HT-29 (cell line): ENCODE measurements around the gene URAD. TPM values are rescaled to one million over a fixed set of nuclear protein-coding genes. Genes with fewer than 3 reads are reported as not detected.
"Not testable (repeated sequence)": the region's sequence is repeated elsewhere in the genome, so short reads cannot be mapped to it uniquely, and the experiment has no call there.

Source experiments
- DNase-seq: peaks from one replicate; pipeline ENCODE4 v3.0.0-alpha.2; 2015; ENCODE audit warnings: low spot score
- total RNA-seq: library from RNA; depleted of rRNA; stranded (reverse); fragments of >200 nt; shearing (Covaris generic); gene quantifications from 2 replicates; pipeline ENCODE4 v1.2.3, GENCODE V29; 2014; rRNA removed

URAD gene, protein sequence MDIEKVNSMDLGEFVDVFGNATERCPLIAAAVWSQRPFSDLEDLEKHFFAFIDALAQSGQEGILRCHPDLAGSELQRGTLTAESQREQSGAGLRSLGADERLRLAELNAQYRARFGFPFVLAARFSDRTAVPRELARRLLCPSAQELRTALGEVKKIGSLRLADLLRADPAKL
- total RNA-seq, result not detected in 2 replicates

DNA sequence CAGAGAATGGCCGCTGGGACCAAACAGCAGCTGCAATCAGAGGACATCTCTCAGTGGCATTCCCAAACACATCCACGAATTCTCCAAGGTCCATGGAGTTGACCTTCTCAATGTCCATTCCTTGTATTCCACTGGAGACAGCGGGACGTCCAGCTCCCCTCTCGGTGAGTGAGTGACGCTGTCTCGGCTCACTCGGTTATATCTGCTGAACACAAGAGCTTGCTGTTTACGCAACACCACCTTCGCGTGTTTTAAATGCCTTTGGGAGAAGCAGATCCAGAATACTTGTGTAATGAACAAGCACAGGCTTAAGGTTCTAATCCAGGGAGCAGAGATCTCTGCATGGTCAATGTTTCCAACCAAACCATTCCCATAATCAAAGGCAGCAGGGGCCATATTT lies at the start of gene URAD:
URAD (minus strand) TSS at position 174 of the 400 bp plus-strand sequence; CDS start at position 118, 56 bp downstream.
- no peak for DNase-seq

DNA sequence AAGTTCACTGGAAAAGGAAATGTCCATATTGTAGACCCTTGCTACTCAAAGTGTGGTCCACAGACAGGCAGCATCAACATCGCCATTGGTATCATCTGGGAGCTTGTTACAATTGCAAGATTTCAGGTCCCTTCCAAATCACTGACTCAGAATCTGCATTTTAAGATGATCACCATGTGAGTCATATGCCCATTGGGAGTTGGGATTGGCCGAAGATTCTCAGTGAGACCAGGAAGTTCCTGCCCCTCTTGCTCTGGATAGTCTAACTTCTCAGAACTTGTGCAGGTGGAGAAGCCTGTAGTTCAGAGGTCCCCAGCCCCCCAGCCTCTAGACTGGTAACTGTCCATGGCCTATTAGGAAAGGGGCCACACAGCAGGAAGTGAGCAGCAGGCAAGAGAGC lies 48.9 kb upstream of the URAD start:
- no peak for DNase-seq

DNA sequence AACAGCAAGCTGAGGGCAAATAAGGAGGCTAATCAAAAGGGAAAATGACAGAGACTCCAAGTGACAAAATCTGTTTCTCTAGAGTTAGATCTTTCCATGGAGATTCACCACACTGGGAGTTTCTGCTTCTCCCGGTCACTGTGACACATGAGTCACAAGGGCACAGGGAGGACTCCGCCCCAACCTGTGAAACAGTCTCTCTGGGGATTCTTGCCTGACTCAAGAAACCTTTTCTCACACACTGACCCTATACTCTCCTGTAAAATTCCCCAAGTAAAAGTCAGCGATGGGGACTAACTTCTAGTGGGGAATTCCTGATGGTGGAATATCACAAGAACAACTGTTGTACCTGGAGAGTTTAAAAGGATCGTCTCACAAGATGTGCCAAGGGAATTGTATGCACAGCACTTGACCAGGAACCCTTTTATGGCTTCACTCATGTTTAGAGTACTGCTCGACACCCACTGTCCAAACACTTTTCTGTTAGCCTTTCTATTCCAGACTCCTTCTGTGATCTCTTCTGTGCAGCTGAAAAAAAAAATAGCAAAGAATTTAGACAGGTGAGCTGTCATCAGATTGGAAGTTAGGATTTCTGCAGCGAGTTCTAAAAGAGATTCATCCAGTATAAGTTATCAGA lies 46.8 kb upstream of the URAD start:
- peak; percentile 55 for DNase-seq

DNA sequence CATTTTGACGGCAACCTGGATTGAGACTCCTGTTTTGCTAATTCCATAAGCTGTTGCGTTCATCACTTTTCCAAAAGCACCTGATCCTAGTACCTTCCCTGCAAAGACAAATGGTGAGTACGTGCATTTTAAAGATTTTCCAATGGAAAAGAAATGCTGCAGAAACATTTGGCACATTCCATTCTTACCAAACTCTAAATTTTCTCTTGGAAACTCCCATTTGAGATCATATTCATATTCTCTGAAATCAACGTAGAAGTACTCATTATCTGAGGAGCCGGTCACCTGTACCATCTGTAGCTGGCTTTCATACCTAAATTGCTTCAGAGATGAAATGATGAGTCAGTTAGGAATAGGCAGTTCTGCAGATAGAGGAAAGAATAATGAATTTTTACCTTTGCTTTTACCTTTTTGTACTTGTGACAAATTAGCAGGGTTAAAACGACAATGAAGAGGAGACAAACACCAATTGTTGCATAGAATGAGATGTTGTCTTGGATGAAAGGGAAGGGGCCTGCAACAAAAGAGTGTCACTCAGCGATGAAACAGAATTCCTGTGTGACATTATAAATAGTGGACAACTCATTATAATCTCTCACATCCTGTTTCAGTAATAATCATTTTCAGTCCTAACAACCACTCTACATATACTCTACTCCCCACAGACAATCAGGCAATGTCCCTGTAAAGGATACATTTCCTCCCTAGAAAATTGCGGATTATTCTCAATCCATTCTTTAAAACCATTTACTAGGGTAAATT lies 45.6 kb upstream of the URAD start:
- no peak for DNase-seq

DNA sequence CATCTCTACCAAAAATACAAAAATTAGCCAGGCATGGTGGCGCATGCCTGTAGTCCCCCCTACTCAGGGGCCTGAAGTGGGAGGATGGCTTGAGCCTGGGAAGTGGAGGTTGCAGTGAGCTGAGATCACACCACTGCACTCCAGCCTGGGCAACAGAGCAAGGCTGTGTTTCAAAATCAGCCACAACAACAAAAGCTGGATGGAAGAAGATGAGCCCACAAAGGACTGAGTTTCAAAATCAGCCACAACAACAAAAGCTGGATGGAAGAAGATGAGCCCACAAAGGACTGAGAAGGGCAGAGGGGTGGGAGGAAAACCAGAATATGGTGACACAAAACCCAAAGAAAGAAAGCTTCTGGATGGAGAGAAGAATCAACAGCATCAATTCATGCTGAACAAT lies 43.9 kb upstream of the URAD start:
- not testable (repeated sequence) for DNase-seq

DNA sequence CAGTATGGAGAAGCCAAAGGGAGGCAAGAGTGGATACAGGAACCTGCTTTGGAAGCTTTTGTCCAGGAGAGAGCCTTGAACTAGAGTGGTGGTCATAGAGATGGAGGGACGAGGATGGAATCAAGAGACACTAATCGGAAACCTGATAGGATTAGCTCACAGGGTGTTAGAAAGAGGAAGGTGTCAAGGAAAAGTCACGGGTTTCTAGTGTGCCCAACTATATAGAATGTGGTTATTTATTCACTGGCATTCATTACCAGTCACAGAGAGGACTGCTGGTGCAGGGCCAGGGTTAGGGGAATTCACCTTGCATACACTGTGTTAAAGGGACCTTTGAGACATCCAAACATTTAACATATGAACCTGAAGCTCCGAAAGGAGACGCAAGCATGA lies 43.4 kb upstream of the URAD start:
- DNase-seq, result no peak

DNA sequence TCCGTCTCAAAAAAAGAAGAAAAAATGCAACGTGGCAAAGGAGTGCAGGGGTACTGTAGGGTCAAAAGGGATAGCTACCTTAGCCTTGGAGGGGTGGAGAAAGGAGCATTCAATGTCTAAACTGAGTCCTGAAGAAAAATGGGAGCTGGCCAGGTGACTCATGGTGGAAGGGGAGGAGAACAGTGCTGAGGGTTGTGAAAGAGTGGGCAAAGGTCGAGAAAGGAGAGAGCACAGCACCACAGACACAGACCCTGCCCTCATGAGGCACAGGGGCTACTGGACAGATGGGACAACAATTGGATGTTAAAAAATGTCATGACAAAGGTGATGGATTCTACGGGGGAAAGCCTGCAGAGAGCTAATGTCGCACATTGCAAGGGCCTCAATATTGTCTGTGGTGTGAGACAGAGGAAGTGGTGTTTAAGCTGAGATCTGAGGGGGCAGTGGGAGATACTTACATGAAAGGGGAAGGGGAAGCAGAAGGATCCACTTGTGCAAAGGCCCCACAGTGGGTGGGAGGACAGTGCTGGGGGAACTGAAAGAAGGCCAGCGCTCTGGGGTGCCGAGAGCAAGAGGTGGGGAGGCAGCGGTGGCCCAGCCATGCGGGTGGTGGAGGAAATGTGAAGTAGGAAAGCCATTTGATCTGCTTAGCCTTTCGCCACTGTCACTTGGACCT lies 42.9 kb upstream of the URAD start:
- no peak for DNase-seq

DNA sequence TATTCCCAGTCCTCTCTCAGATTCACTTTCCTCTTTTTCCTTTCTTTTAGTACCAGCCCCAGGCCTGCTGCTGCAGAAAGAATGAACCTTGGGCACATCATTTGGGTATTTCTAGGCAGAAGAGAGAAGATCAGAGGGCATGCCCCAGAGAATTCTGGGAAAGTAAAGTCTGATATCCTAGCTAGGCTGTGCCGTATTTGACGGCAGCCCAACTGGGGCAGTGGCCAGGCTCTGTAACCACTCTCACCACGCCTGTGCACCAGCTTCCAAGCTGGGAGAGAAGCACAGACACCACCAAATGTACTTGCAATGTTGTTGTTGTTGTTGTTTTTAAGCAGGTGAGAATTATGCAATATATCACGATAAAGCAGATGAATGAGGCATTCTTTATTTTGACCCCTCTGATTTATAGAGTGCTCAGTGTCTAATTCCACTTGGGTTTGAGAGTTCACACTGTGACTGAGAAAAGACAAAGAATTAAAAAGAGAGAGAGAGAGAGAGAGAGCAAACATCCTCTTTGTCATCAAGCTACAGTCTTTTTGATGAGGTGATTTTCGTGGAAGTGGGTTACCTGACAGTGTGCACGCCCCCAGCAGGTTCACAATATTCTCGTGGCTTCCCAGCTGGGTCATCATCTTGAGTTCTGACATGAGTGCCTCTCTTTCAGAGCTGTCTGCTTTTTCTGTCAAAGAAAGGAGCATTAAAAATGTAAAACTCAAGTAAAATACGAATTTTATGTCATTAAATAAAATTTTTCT lies 39.3 kb upstream of the URAD start:
- DNase-seq, result no peak

DNA sequence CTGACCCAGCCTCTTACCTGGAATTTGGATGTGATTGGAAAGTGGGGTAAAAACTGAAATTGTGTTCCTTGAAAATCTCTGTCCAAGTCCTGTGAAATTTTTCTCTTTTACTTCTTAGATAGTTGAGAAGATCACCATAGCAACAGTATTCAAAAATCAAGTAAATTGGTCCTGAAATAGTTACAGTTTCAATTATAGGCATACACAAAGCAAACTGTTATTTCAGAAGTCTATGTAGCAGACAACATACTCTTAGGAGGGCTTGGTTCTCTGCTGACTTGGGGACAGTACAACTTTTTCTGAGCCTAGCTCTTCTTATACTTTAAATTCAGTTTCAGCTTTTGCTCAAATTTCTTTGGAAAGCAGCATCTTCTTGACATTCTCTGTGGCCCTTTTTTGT lies 38.6 kb upstream of the URAD start:
- DNase-seq, result no peak

DNA sequence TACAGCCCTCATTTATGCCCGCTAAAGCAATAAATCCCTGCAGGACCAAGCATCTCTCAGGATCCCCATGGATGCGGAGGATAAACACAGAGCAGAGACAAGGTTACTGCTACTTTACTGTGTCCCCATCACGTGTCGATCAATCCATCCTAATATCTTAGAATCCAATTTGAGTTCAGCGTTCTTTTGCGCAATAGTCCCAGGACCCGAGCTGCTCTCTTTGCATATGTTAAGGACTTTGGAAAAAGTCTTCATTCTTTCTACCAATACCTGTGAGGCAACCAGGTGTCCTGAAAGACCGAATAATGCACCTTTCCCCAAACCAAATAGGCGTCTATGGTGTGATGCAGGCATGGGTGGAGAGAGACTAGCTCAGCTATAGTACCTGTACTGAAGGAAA lies 38.0 kb upstream of the URAD start:
- DNase-seq, result no peak

DNA sequence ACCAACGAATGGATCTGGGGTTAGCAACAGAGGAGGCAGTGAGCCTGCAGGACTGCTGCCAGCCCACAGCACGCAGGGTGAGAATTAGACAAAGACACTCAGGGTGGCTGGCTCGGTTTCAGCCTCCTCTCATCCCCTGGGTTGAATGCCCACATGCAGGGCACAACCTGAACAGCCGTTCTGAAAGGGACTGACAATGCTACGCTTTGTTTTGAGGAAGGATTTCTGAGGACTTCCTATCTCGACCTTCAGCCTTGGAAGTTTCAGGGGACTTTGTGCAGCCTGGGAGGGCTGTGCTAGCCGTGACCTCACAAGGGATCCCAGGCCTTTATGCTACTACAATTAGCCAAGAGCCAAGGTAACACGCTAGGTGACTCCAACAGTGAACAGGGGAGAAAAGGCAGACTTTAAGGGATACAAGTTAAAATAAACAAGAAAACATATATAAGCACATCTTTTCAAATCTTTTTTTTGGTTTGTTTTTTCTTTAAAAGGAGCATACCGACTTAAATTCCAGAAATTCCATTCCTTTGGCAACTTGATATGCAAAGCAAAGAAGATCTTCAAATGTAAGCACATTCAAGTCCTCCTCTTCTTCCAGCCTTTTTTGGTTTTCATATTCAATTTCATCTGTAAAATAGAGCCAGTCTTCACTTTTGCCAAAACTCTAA lies 34.5 kb upstream of the URAD start:
- DNase-seq, result no peak

DNA sequence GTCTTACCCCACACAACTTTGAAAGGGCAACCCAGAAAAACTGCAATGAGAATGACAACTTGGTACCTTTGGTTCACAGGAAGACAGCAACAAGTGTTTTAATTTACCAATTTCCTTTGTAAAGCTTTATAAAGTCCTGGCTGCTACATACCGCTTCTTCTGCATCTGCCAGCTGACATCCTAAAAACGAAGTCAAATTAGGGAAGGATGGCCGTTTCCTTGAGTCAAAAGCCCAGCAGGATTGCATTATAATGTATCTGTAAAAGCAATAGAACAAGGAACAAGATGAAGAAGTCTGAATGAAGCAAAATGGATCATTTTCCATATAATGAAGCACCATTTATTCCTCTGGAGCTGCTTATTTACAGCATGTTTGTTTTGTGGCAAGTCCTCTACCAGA lies 25.8 kb upstream of the URAD start:
- DNase-seq, result no peak

DNA sequence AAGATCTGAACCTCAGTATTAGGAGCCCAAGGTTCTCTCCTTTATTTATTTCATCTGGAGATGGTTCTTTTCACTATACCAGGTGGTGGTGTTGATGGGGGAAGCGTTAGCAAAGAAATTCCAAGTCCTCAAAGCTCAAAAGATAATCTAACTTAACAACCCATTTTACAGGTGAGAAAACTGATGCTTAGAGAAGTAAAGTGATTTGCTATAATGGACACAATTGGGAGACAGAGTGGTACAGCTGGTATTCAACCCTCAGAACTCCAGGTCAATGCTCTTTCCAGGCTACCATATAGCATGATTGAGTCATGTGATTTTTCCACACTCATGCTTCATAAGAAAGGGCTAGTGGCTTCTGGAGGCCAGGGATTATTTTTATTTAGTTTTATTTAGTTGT lies 25.0 kb upstream of the URAD start:
- DNase-seq, result no peak

DNA sequence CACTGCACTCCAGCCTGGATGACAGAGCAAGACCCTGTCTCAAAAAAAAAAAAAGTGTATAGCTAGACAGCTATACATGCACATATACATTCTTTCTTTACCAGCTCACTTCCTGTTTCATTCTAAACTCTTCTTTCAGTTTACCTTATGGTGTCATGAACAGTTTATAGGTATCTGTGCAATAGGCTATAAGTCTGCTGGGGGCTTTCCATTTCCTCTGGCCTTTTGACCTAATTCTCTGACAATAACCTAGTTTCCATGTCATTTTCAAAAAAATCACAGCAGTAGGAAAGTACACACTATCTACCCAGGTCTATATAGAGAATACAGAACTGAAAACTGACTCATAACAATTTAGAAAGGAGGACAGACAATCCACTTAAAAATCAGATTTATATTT lies 24.4 kb upstream of the URAD start:
- no peak for DNase-seq

DNA sequence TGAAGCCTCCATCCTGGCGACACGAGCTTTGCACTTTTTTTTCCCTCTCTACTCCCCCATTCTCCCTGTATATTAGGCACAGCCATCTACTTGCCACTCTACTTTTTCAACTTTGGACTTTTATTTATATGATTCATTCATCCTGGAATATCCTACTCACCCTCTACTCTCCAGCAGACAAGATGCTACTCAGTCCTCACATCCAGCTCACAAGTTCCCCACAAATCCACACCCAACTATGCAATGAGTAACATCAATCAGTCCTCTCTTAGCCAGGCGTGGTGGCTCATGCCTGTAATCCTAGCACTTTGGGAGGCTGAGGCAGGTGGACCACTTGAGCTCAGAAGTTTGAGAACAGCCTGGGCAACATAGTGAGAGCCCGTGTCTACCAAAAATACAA lies 23.9 kb upstream of the URAD start:
- no peak for DNase-seq

DNA sequence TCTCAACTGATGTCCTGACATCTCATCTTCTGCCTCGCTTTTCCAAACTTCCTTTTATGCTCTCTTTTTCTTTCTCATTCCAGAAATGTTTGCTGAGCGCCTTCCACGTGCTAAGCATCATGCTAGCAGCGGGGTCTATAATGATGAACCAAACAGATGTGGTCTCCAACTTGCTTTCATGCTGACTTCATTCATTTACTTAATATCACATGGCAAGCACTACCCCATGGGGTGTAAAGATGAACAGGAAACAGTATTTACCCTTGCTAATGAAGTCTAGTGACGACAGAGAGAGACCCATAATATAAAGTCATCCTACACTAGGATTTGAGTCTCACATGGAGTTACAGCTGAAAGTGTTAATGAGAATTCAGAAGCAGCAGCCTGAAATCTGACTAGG lies 21.6 kb upstream of the URAD start:
- DNase-seq, result no peak

DNA sequence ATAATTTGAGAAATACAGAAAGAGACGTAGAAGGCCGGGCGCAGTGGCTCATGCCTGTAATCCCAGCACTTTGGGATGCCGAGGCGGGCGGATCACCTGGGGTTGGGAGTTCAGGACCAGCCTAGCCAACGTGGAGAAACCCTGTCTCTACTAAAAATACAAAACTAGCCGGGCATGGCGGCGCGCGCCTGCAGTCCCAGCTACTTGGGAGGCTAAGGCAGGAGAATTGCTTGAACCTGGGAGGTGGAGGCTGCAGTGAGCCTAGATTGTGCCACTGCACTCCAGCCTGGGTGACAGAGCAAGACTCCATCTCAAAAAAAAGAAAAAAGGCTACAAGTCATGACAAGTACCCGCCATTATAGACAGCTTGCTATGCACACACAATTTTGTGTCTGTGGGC lies 16.5 kb upstream of the URAD start:
- not testable (repeated sequence) for DNase-seq

DNA sequence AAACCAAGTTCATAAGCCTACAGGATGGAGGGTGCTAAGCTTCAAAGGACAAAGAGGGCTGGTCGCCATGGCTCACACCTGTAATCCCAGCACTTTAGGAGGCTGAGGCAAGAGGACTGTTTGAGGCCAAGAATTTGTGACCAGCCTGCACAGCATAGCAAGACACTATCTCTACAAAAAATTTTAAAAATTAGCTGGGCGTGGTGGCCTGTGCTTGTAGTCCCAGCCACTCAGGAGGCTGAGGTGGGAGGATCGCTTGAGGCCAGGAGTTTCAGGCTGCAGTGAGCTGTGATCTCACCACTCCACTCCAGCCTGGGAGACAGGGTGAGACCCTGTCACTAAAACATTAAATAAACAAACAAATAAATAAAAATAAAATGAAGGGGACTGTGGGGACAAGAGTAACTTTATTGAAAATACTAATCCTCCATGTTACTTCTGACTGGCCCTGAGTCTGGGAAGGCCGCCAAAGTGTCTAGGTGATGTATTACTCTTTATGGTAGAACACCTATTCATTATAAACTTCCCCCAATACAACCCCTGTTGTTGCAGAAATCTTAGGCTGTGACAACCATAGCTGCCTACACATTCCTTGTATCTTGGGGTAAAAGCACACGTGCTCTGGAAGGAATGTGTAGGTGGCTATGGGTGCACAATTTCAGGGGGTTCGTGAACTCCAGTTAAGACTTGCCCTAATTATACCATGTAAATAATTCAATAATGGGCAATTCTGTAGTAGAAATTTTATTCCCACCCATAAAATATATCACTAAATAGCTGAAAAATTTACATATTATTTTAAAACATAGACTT lies 14.6 kb upstream of the URAD start:
- no peak for DNase-seq

DNA sequence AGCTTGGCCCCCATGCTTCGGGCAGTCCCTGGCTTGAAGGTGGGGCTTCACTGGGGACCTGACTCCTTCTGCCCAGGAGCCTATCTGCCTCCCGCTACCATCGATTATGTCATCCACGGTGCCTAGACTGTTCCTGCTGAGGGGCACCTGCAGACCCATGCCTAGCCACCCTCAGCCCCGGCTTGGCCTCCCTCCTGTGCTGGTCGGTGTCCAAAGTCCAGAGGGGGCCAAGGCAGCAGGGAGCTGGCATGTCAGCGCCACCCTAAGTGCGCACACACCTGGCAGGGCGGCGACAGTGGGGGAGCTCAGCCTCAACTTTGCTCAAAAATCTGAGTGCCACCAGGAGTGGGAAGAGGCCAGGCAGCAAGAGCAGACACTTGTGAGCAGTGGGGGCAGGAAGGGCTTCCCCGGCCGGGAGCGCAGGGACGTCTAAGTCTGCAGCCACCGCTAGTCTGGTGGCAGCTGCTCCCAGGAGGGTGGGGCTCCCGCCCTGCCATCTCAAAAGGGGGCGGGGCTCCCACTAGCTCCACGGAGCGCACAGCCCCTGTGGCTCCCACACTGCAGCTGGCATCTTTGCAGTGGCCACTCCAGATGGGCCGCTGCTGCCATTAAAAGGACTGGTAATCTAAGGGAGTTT lies 13.5 kb upstream of the URAD start:
- no peak for DNase-seq

DNA sequence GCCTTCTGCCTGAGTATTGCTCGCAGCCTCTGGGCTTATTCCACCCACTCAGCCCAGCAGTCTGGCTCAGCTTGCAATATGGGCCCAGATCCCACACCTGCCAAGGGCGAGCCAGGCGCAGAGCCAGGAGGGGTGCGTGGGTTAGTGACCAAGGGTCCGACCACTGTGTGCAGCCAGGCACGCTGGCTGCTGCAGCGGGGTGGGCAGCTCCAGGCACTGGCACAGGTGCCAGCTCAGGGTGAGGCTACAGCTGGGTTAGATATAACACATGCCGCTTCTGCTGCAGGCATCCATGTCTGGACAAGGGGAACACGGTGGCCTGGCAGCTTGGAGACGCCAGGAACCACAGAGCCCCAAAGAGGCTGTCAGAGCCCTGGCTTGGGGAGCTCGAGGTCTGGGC lies 12.6 kb upstream of the URAD start:
- no peak for DNase-seq
